ENCODE measurements around the gene SAMHD1.
"Not testable (repeated sequence)": the region's sequence is repeated elsewhere in the genome, so short reads cannot be mapped to it uniquely, and the experiment has no call there.

SAMHD1 gene

DNA sequence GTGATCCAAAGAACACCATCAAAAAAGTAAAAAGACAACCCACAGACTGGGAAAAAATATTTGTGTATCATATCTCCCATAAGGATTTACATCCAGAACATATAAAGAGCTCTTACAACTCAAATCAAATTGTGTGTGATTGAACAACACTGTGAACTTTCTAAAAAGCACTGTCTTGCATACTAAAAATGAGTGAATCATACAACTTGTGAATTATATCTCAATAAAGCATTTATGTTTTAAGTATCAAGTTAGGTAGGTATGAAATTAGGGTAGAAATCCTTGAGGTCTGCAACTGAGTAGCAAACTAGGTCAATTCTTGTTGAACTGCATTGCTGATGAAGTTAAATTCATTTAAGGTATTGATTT lies 14.1 kb downstream of the SAMHD1 start:
- H3K27me3 ChIP-seq = no peaks in the 10 kb centered on the region
- TF ChIP-seq Cebpa-rat (IDR thresholded peaks at IDR 0.05) = no peak
- no peak overlapping the region for H3K4me2 ChIP-seq
- H3K4me1 ChIP-seq = peaks cover 0 to 7% (median 0%) of the 10 kb centered on the region in 10 experiments; a peak in 2 of 20 replicates
- H4K20me1 ChIP-seq = peaks cover 0 to 100% (median 0%) of the 10 kb centered on the region in 11 experiments; a peak in 7 of 22 replicates
- no peak overlapping the region for H3K27ac ChIP-seq
- peaks cover 0 to 100% (median 0%) of the 10 kb centered on the region in 11 experiments; a peak in 7 of 22 replicates for H3K36me3 ChIP-seq
- H3K4me3 ChIP-seq = no peak overlapping the region
- H3K9ac ChIP-seq = no peak overlapping the region
- no peaks in the 10 kb centered on the region for H3K9me3 ChIP-seq (replicated peaks in 1 of 11)

DNA sequence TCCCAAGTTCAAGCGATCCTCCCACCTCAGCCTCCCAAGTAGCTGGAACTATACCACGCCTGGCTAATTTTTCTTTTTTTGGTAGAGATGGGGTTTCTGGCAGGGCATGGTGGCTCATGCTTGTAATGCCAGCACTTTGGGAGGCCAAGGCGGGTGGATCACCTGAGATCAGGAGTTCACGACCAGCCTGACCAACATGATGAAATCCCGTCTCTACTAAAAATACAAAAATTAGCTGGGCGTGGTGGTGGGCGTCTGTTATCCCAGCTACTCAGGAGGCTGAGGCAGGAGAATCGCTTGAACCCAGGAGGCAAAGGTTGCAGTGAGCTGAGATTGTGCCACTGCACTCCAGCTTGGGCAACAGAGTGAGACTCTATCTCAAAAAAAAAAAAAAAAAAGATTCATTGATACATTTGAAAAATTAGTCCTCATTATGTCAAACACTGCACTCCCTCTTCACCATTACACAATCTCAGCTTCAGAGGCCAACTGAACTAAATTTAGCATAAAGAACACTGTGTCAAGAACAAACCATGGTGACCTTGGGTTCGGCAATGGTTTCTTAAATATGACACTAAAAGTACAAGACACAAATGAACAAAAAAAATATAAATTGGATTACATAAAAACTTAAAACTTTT lies 14.6 kb downstream of the SAMHD1 start:
- not testable (repeated sequence) for H3K27me3 ChIP-seq; H3K4me3 ChIP-seq; H3K9ac ChIP-seq; H3K9me3 ChIP-seq (replicated peaks in 1 of 11); H3K4me2 ChIP-seq; H3K4me1 ChIP-seq; H3K27ac ChIP-seq
- Histone ChIP-seq H4K20me1 (peaks cover 0 to 100% (median 0%) of the 10 kb centered on the region in 11 experiments; a peak in 7 of 22 replicates), H3K36me3 (peaks cover 0 to 100% (median 0%) of the 10 kb centered on the region in 11 experiments; a peak in 7 of 22 replicates)

DNA sequence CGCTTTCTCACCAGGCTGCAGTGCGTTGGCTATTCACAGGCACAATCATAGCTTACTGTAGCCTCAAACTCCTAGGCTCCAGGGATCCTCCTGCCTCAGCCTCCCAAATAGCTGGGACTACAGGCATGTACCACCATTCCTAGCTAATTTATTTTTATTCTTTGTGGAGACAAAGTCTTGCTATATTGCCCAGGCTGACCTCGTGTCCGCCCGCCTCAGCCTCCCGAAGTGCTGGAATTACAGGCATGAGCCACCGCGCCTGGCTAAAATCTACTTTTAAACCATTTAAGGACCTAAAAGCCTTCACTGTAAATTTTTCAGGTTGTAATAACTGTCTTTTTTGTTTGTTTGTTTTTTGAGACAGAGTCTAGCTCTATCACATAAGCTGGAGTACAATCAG lies 15.2 kb downstream of the SAMHD1 start:
- Histone ChIP-seq H3K4me3 (no peak overlapping the region), H3K36me3 (peaks cover 0 to 100% (median 0%) of the 10 kb centered on the region in 11 experiments; a peak in 7 of 22 replicates), H3K27me3 (no peaks in the 10 kb centered on the region), H3K4me2 (no peak overlapping the region), H4K20me1 (peaks cover 0 to 100% (median 0%) of the 10 kb centered on the region in 11 experiments; a peak in 7 of 22 replicates), H3K9me3 (replicated peaks in 1 of 11) (no peaks in the 10 kb centered on the region), H3K9ac (no peak overlapping the region), H3K27ac (no peak overlapping the region), H3K4me1 (peaks cover 0 to 7% (median 3%) of the 10 kb centered on the region in 10 experiments; a peak in 7 of 20 replicates)
- TF ChIP-seq Cebpa-rat (IDR thresholded peaks at IDR 0.05) = no peak

DNA sequence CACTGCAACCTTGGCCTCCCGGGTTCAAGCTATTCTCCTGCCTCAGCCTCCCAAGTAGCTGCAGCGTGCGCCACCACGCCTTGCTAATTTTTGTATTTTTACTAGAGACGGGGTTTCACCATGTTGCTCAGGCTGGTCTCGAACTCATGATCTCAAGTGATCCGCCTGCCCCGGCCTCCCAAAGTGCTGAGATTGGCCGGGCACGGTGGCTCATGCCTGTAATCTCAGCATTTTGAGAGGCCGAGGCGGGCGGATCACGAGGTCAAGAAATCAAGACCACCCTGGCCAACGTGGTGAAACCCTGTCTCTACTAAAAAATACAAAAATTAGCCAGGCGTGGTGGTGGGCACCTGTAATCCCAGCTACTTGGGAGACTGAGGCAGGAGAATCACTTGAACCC lies 17.9 kb downstream of the SAMHD1 start:
- not testable (repeated sequence) for H3K4me3 ChIP-seq; H3K27me3 ChIP-seq; H3K9me3 ChIP-seq (replicated peaks in 1 of 11); H3K4me2 ChIP-seq; H3K27ac ChIP-seq; H3K9ac ChIP-seq
- peaks cover 0 to 100% (median 0%) of the 10 kb centered on the region in 11 experiments; a peak in 9 of 22 replicates for H3K36me3 ChIP-seq
- peaks cover 0 to 100% (median 0%) of the 10 kb centered on the region in 11 experiments; a peak in 6 of 22 replicates for H4K20me1 ChIP-seq
- peaks cover 0 to 18% (median 5%) of the 10 kb centered on the region in 10 experiments; a peak in 9 of 20 replicates for H3K4me1 ChIP-seq

- Histone ChIP-seq H3K4me2 (no peak overlapping the region), H4K20me1 (peaks cover 0 to 100% (median 0%) of the 10 kb centered on the region in 11 experiments; a peak in 6 of 22 replicates), H3K4me1 (peaks cover 0 to 24% (median 6%) of the 10 kb centered on the region in 10 experiments; a peak in 11 of 20 replicates), H3K9ac (no peak overlapping the region), H3K27me3 (no peaks in the 10 kb centered on the region), H3K9me3 (replicated peaks in 1 of 11) (no peaks in the 10 kb centered on the region), H3K36me3 (peaks cover 0 to 100% (median 0%) of the 10 kb centered on the region in 11 experiments; a peak in 9 of 22 replicates), H3K27ac (no peak overlapping the region), H3K4me3 (no peak overlapping the region)
- no peak for TF ChIP-seq Cebpa-rat (IDR thresholded peaks at IDR 0.05)
Observed at GRCh38 chr20:36932476-36933426, 18.8 kb downstream of the SAMHD1 start.

DNA sequence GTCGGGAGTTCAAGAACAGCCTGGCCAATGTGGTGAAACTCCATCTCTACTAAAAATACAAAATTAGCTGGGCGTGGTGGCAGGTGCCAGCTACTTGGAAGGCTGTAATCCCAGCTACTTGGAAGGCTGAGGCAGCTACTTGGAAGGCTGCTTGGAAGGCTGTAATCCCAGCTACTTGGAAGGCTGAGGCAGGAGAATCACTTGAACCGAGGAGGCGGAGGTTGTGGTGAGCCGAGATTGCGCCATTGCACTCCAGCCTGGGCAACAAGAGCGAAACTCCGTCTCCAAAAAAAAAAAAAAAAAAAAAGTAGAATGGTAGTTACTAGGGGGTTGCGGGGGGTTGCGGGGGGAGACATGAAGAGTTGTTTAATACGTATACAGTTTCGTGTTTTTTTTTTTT lies 19.4 kb downstream of the SAMHD1 start:
- Histone ChIP-seq H4K20me1 (peaks cover 0 to 100% (median 0%) of the 10 kb centered on the region in 11 experiments; a peak in 6 of 22 replicates), H3K4me1 (peaks cover 2 to 31% (median 11%) of the 10 kb centered on the region in 10 experiments; a peak in 17 of 20 replicates), H3K36me3 (peaks cover 0 to 100% (median 0%) of the 10 kb centered on the region in 11 experiments; a peak in 9 of 22 replicates)
- not testable (repeated sequence) for H3K9ac ChIP-seq; H3K4me2 ChIP-seq; H3K27me3 ChIP-seq; H3K9me3 ChIP-seq (replicated peaks in 1 of 11); H3K27ac ChIP-seq; H3K4me3 ChIP-seq

GRCh38 chr20:36929691-36930090 lies 21.8 kb downstream of the SAMHD1 start:
- Histone ChIP-seq H3K9ac (no peak overlapping the region), H3K4me1 (peaks cover 13 to 46% (median 19%) of the 10 kb centered on the region in 10 experiments; a peak in 19 of 20 replicates), H3K4me2 (no peak overlapping the region), H3K9me3 (replicated peaks in 1 of 11) (no peaks in the 10 kb centered on the region), H3K27ac (no peak overlapping the region), H4K20me1 (peaks cover 0 to 99% (median 0%) of the 10 kb centered on the region in 11 experiments; a peak in 5 of 22 replicates), H3K4me3 (no peak overlapping the region), H3K36me3 (peaks cover 0 to 100% (median 0%) of the 10 kb centered on the region in 11 experiments; a peak in 9 of 22 replicates), H3K27me3 (no peaks in the 10 kb centered on the region)
- no peak for TF ChIP-seq Cebpa-rat (IDR thresholded peaks at IDR 0.05)

DNA sequence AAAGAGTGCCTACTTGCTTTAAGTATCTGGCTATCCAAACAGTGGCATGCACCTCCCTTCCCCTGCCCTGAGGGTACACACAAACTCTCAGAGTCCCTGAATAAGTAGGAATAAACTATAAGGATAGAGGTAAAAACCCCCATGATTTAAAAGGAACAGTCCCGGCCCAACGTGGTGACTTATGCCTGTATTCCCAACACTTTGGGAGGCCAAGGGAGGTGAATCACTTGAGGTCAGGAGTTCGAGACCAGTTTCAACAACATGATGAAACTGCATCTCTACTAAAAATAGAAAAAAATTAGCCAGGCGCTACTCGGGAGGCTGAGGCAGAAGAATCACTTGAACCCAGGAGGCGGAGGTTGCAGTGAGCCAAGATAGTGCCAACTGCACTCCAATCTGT lies 22.2 kb downstream of the SAMHD1 start:
- no peak overlapping the region for H3K4me2 ChIP-seq
- no peak overlapping the region for H3K9ac ChIP-seq
- TF ChIP-seq Cebpa-rat (IDR thresholded peaks at IDR 0.05) = no peak
- peaks cover 0 to 100% (median 0%) of the 10 kb centered on the region in 11 experiments; a peak in 9 of 22 replicates for H3K36me3 ChIP-seq
- peaks cover 13 to 50% (median 19%) of the 10 kb centered on the region in 10 experiments; a peak in 19 of 20 replicates for H3K4me1 ChIP-seq
- no peak overlapping the region for H3K4me3 ChIP-seq
- H3K27ac ChIP-seq = no peak overlapping the region
- no peaks in the 10 kb centered on the region for H3K27me3 ChIP-seq
- peaks cover 0 to 99% (median 0%) of the 10 kb centered on the region in 11 experiments; a peak in 5 of 22 replicates for H4K20me1 ChIP-seq
- H3K9me3 ChIP-seq (replicated peaks in 1 of 11) = no peaks in the 10 kb centered on the region

DNA sequence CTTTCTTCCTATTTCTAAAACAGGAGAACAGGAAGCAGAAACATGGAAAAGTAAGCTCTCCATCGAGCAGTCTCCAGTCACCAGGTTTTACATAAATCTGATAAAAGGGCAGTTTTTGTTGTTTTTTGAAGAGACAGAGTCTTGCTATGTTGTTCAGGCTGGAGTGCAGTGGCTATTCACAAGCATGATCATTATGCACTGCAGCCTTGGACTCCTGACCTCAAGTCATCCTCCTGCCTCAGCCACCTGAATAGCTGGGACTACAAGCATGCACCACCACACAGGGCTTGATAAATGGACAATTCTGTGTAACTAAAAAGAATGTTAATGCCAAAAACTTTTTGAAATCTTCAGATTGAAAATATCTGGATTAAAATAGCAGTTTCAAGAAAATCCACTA lies 23.8 kb downstream of the SAMHD1 start:
- H3K27me3 ChIP-seq = no peaks in the 10 kb centered on the region
- peaks cover 13 to 59% (median 19%) of the 10 kb centered on the region in 10 experiments; a peak in 19 of 20 replicates for H3K4me1 ChIP-seq
- no peaks in the 10 kb centered on the region for H3K9me3 ChIP-seq (replicated peaks in 1 of 11)
- peak overlapping the region in 5 of 11 experiments; percentile 22 to 58 (median 50); a peak in 10 of 22 replicates for H3K4me2 ChIP-seq
- H3K9ac ChIP-seq = no peak overlapping the region; a peak in 1 of 22 replicates
- peaks cover 0 to 98% (median 0%) of the 10 kb centered on the region in 11 experiments; a peak in 9 of 22 replicates for H3K36me3 ChIP-seq
- no peak for TF ChIP-seq Cebpa-rat (IDR thresholded peaks at IDR 0.05)
- peaks cover 0 to 99% (median 0%) of the 10 kb centered on the region in 11 experiments; a peak in 5 of 22 replicates for H4K20me1 ChIP-seq
- H3K4me3 ChIP-seq = no peak overlapping the region
- H3K27ac ChIP-seq = 0 out of 22 replicates have a peak overlapping the region, but pooled peaks of 1 of the 11 experiments have one; percentile 35
